ENCODE measurements around the gene RUNX2.
A peak's percentile ranks its signal among the peaks of the same experiment; 100 is the strongest.

The RUNX2 gene

GRCh38 chr6:45351667-45352066 is 23.5 kb downstream of the RUNX2 start:
- no peak for DNase-seq

GRCh38 chr6:45353654-45354053 is 25.5 kb downstream of the RUNX2 start:
- no peak for DNase-seq

GRCh38 chr6:45364466-45364865 is 36.3 kb downstream of the RUNX2 start:
- no peak for DNase-seq

- DNase-seq: no peak
These were observed 36.9 kb downstream of the RUNX2 start for GRCh38 chr6:45365036-45365435.

GRCh38 chr6:45366534-45366933 is 38.4 kb downstream of the RUNX2 start:
- DNase-seq: no peak

- DNase-seq: no peak
These were observed 39.9 kb downstream of the RUNX2 start for GRCh38 chr6:45367999-45368398.

GRCh38 chr6:45369870-45370269 is 41.7 kb downstream of the RUNX2 start:
- DNase-seq: no peak

GRCh38 chr6:45371924-45372573 is 43.9 kb downstream of the RUNX2 start:
- no peak for DNase-seq

GRCh38 chr6:45375449-45375848 is 47.3 kb downstream of the RUNX2 start:
- no peak for DNase-seq

GRCh38 chr6:45376310-45377042 is 48.3 kb downstream of the RUNX2 start:
- no peak for DNase-seq

- DNase-seq: no peak
These were observed 49.0 kb downstream of the RUNX2 start for GRCh38 chr6:45377043-45377553.

GRCh38 chr6:45377554-45378333 is 49.6 kb downstream of the RUNX2 start, which contains the start of gene SUPT3H:
Gene SUPT3H (minus strand): TSS chr6:45377934.
- DNase-seq: peak; percentile 87

GRCh38 chr6:45378334-45378926 is 50.3 kb downstream of the RUNX2 start:
- DNase-seq: peak; percentile 46

GRCh38 chr6:45382391-45382790 is 54.3 kb downstream of the RUNX2 start:
- DNase-seq: no peak

- no peak for DNase-seq
These were observed 58.4 kb downstream of the RUNX2 start for GRCh38 chr6:45386501-45386900.

GRCh38 chr6:45387236-45387635 is 59.1 kb downstream of the RUNX2 start:
- DNase-seq: no peak

- DNase-seq: no peak
These were observed 60.2 kb downstream of the RUNX2 start for GRCh38 chr6:45388328-45388727.

- no peak for DNase-seq
These were observed 66.5 kb downstream of the RUNX2 start for GRCh38 chr6:45394586-45395095.

- DNase-seq: no peak
These were observed 70.1 kb downstream of the RUNX2 start for GRCh38 chr6:45398075-45398813.

GRCh38 chr6:45400021-45400420 is 71.9 kb downstream of the RUNX2 start:
- DNase-seq: no peak

- no peak for DNase-seq
These were observed 83.8 kb downstream of the RUNX2 start for GRCh38 chr6:45411959-45412358.

GRCh38 chr6:45415315-45415714 is 87.2 kb downstream of the RUNX2 start:
- no peak for DNase-seq
